Activated CD4-positive, alpha-beta T cell treated with anti-CD3 and anti-CD28 coated beads, Interleukin-2, amount 50 U/mL, for 24 hours (primary cell): ENCODE results near the gene ABCG2.
"Not testable (repeated sequence)": the region's sequence is repeated elsewhere in the genome, so short reads cannot be mapped to it uniquely, and the experiment has no call there.

Experiments
- DNase-seq, 2 donors: peaks; one replicate each; pipeline ENCODE4 v3.0.0-alpha.2; 2020; ENCODE audit warnings: low read depth in 1 of 2, low spot score in 1 of 2

Gene ABCG2

DNA sequence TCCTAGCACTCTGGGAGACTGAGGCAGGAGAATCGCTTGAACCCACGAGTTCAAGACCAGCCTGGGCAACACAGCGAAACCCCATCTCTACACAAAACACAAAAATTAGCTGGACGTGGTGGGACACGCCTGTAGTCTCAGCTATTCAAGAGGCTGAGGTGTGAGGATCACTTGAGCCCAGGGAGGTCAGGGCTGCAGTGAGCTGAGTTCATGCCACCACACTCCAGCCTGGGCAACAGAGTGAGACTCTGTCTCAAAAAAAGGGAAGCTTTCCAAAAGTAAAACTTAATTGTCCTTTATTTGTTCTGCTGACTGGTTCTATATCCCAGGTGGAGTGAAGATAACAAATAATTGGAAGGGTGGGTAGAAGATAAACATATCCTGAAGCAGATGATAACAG is 45.6 kb downstream of the ABCG2 start:
- no peak for DNase-seq

DNA sequence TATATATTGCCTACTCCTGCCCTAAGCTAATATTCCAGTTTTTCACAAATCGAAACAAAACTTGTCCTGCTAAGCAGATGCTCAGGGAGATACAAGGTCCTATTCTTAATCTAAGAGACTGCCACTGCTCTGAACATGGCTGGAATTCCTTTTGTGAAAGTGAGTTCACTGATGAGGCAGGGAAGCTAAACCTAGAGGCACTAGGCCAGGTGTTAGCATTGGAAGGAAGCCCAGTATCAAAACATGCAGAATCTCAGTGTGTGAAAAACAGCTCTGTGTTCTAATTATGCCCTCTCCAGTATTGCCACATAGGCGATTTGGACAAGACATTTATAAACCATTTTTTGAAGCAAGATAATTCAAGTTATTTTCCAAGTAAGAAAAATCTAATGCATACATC is 47.6 kb downstream of the ABCG2 start:
- no peak for DNase-seq

DNA sequence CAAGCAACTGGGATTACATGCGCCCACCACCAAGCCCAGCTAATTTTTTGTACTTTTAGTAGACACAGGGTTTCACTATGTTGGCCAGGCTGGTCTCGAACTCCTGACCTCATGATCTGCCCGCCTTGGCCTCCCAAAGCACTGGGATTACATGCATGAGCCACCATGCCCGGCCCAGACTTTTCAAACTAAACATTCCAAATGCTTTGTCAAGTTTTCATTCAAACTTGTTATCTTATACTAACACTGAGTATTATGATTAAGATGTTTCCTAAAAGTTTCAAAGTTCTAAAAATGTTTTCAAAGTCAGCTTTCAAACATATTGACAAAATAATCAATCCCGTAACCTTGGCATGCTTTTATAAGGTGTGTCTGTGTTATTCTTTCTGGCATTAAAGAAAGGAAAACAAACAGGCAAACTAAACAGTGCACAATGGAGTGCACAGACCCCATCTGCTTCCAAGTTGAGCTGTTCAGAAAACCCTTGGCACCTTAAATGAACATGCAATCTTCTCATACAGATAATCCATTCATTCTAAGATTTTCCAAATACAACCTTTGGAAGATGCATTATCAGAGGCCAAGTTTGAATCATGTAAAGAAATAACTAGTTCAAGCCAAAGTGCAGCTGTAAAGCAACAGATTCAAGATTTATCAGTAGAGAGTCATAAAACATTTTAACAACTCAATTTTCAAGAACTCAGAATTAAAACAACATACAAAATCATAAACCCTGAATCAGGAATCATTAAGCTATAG is 49.1 kb downstream of the ABCG2 start:
- no peak for DNase-seq

DNA sequence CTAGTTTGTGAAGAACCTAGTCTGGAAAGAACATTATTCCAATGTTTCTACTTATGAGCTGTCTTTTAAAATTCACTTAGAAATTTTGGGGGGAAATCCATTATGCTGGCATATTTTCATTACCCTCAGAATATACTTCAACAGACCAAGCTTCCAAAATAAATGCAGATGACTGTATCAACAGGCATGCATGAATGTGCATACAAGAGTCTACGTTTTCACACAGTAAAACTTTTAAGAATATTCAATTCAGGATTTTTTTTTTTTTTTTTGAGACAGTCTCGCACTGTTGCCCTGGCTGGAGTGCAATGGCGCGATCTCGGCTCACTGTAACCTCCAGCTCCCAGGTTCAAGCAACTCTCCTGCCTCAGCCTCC is 49.7 kb downstream of the ABCG2 start:
- DNase-seq: no peak

DNA sequence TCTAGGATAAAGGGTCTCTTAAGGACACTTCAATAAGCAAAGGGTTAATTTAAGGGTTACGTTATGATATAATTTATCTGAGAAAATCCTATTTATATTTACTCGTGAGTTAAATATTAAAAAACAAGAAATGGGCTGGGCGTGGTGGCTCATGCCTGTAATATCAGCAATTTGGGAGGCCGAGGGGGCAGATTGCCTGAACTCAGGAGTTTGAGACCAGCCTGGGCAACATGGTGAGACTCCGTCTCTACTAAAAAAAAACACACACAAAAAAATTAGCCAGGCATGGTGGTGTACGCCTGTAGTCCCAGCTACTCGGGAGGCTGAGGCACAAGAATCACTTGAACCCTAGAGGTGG is 50.4 kb downstream of the ABCG2 start:
- DNase-seq: not testable (repeated sequence)

DNA sequence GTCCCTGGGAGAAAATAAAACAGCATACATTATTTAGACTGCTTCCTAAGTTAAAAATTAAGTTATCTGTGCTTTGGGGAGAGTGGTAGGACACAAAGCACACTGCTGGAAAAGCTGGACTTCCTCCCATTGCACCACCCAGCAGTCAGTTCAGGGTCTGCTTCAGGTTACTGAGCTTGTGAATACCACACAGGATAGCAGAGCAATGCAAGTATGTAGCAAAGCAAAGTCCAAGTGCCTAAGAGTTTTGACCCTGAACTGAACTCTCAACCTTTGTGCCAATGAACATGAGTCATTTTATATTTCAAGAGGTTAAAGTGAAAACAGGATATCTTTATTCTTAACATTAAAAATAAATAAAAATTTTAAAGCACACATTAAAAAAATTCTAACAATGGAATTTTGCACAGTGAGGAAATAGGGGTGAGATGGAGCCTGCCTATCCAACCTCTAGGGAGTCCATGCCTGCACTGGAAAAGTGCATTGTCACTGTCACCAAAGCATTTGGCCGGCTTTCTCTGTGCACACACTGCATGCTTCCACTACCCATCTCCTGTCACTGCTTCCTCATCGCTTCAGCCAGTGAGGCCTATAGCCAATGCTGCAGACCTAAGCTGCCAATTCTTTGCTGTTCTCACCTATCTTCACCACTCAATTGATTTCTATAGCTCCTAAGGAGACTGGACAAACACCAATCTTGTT is 50.9 kb downstream of the ABCG2 start:
- DNase-seq: no peak

DNA sequence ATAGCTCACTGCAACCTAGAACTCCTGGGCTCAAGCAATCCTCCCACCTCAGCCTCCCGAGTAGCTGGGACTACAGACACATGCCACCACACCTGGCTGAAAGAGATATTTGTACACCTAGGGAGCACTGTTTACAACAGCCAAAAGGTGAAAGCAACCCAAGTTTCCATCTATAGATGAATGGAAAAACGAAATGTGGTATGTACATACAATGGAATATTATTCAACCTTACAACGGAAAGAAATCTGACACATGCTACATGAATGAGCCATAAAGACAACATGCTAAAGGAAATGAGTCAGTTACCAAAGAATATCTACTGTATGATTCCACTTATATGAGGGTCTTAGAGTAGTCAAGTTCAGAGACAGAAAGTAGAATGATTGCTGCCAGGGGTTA is 52.2 kb downstream of the ABCG2 start:
- DNase-seq: no peak

DNA sequence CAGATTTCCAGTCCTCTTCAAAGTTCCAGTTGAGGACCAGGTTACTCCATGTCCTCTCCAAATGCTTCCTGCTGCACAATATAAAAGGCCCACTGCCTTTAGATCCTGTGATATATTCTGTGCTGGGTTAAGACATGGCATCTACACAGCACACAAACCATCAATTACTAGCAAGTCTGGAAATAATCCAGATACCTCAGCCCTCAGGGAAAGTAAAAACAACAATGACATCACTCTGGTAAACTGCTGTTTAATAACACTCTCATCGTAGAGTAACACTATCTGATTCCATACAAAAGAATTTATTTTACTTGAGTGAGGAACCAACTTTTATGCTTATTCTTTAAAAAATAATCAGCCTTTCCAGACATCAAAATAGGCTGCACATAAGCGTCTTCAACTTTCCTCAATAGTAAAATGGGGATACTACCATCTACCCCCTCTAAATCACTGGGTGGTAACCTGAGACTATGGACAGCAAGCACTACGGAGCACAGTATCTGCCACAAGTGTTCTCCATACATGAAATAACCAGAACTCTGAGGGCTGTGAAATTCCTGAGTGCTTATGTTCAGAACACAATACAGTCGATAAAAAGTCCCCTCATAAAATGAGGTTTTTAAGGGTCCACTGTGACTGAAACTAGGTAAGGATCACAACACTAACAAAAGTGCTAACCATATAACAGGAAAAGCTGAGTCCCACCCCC is 53.4 kb downstream of the ABCG2 start:
- no peak for DNase-seq

DNA sequence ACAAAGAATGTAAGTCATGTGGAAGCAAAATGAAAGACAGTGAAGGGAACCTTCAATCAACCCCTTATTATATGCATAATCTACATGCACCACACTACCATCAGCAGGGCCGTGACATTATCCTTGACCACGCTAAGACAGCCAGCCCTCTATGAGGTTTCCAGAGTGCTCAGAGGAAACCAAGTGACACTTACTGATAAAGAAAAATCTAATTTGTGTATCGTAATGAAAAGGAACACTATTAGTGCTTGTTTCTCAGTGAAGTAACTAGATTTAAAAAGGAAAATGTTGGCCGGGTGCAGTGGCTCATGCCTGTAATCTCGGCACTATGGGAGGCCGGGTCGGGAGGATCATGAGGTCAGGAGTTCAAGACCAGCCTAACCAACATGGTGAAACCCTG is 56.4 kb downstream of the ABCG2 start:
- no peak for DNase-seq

DNA sequence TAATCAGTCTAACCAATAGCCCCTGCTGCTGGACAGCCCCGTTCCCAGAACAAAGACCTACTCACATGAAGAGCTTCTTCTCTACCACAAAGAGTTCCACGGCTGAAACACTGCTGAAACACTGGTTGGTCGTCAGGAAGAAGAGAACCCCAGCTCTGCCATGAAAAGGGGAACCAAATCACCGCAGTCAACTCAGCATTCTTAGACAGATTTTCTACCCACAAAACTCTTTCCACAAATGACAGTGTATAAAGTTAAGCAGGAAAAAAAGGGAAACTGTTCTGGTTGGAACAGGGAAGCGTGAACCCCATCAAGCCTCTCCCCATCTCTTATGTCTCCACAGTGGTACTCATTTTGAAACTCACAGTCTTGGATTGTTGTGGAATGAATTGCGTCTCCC is 57.3 kb downstream of the ABCG2 start:
- DNase-seq: no peak

DNA sequence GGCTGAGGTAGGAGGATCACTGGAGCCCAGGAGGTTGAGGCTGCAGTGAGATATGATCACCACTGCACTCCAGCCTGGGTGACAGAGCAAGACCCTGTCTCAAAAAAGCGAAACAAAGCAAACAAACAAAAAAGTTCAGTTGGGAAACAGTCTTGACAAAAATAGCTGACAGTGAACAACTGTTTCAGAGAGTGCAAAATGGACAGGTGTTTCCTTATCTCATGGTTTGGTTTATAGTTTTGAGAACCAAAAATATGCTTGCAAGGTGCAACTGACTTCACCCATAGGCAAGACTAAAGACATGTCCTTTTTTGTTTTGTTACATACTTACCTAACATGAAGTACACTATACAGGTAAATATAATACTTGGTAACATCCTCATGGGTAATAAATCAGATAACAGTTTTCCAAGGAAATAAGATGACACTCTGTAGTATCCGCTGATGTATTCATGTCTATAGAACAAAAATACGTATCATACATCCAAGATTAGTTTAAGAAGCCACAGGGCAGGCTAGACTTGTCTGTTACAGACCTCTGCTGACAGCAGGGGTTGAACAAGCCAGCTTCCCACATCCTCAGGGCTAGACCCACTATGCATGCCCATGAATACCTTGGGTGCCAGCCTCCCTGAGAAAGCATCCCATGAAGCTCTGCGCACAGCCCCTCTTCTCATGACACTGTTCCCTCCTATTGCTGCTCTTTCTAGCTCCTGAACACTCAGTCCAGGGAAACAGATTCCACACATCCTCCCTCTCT is 59.3 kb downstream of the ABCG2 start:
- no peak for DNase-seq

DNA sequence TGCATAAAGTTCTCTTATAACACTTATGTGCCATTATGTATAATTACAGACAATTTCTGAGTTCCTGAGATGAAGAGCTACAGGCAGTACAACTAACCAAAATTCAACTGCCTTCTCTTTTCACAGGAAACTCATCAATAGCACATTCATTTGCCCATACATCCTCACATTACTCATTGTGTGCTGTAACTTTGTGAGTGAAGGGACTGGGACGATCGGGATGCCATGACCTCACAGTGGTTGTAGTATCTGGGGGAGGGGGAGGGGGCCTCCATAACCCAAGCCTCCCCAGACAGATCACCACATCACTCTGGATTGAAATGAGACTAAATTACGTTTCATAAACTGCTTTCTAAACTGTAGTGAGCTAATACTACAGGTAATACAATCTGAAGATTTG is 60.7 kb downstream of the ABCG2 start:
- DNase-seq: no peak

DNA sequence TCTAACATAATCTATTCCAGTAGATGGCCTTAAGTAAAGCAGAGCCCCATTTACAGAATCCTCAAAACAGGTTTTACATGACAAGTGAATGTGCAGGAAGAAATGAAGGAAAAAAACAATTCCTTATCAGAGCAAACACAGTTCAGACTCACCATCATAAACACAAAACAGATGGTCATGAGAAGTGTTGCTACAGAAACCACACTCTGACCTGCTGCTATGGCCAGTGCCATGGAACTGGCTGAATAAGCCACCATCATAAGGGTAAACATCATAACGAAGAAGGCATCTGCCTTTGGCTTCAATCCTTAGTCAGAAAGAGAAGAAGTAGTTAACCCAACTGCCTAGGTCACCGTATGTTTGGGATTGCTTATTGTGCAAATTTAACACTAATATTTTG is 61.1 kb downstream of the ABCG2 start:
- no peak for DNase-seq

DNA sequence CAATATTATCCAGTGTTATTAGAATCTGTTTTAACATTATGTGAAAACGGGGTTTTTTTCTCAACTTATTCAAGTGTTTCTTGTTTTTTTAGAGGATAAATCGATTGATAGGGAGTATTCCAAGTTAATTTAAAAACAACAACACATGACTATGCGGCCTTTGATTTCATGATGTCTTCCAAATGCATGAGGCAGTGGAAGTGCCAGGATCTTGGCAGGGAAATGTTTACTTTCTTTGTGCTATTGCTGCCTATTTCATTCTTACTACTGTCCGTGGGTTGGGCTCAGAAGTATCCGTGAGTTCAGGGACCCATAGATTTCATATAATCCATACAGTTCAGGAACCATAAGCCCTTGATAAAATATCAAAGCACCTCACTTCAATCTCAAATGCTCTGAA is 64.6 kb downstream of the ABCG2 start:
- DNase-seq: no peak

DNA sequence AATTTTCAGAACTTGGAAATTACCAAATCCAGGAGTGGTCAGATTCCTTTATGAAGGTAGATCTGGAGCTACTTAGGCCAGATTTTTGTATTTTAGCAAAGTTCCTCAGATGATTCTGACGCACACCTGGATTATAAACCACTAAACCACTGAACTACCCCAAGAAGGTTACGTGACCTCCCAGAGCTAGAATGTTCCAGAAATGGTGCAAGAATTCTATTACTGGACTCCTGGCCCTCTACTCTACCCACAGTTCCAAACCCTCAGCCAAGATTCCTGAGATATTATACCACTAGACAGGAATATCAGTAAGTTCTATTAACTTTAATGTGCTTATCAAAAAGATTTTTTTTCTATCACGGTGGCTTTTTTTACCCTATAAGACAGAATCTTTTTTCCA is 67.1 kb downstream of the ABCG2 start:
- DNase-seq: no peak

DNA sequence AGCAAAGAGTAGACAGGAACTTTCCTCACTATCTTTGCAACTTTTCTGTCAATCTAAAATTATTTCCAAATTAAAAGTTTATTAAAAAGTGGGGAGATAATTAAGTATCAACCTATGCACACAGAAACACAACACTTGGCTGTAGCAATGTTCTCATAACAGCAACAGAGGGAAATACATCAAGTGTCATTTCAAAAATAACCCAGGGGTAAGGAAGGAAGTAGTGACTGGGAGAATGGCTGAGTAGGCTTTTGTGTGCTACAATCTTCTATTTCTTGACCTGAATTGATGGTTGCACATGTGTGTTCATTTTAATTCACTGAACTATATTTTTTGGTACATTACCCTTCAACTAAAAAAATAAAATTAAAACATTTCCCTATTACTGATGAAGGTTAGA is 67.5 kb downstream of the ABCG2 start:
- no peak for DNase-seq

DNA sequence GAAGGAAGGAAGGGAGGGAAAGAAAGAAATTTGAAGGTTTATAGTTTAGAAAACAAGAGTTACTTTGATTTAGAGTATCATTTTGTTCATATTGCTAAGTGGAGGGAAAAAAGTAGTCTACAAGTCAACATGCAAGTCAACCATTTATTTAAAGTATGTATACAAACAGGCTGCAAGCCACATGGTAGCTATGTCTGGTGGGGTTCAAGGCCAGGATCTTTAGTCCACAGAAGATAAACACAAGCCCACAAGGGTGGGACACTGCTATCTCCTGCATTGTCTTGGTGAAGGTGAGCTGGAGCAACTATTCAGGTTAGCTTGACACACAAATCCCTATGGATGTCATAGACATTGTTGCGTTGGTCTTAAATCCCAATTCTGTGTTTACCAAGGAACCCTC is 71.4 kb downstream of the ABCG2 start:
- DNase-seq: no peak

DNA sequence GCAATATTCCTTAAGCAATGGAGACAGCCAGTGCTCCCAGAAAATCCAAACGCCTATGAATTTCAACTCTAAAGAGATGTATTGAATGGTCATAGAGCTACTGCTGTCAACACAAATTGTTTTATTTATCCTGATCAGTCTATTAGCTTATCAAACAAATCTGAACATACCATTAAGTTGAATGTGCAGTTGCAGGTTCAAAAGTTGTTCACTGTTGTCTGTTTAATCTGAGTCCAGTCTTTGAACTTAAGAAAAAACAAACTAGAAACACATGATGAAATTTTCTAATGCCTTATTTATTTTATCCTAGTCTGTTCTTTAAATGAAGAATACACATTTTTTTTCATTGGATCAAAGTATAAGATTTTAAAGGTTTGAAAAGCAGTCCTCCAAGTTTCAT is 77.8 kb downstream of the ABCG2 start:
- DNase-seq: no peak

DNA sequence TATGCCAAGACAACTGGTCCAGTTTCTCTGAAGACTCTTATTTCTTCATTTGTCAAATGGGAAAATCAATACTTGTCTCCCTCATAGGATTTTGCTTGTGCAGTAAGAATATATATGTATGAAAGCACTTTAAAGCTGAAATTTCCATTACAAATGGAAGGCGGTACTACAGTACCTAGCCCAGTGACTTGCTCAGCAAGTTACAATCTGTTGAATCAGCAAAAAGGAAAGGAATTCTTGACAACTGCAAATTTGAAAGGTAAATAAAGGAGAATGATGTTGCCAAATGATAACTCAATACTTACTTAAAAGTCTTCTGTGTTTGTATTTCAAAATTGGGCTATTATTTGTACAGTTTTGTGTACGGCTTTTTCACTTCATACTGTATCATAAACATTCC is 79.9 kb downstream of the ABCG2 start:
- DNase-seq: no peak

DNA sequence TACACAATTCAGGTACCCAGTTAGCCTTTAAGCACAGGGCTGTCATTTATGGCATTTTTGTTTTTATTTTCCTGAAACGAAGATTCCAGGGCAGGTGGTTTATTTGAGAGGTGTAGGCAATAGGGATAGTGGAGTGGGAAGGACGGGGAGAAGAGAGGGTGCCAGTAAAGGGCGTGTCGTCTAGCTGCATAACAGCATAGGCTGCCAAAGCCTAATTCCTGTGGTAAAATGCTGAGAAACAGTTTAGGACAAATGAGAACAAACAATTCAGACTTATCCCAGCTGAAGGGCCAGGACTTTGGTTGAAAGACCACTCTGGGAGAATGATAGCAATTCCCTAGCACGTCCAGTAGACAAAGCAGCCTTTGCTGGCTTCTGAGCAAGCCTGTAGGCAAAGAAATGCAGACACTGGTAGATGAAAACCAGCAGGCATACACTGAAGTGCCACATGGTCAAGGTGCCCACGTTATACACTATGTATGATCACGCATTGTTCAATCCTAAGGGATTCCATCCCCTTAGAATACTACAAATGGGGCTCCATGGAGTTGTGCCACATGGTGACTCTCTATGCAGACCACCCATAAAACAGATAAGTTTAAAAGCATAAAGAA is 80.4 kb downstream of the ABCG2 start:
- DNase-seq: no peak

DNA sequence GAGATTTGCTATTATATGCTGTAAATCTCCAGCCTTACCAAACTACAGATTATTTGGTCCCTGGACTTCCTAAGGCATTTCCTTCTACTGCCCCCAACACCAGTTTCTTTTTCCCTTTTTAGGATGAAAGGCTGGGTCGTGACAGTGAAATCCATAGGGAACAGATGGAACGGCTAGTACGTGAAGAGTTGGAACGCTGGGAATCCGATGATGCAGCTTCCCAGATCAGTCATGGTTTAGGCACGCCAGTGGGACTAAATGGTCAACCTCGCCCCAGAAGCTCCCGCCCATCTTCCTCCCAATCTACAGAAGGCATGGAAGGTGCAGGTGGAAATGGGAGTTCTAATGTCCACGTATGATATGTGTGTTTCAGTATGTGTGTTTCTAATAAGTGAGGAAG is 83.1 kb downstream of the ABCG2 start:
- DNase-seq: no peak
